AG04449 (cell line): Measurements from ENCODE around the gene THRB.
"Not testable (repeated sequence)": the region's sequence is repeated elsewhere in the genome, so short reads cannot be mapped to it uniquely, and the experiment has no call there.

ENCODE experiments used
- CTCF ChIA-PET: fragments of 350-600 bp; formaldehyde crosslinking; extraction: SDS; loops from one replicate; lab custom pipeline; 2021; ENCODE audit warnings: antibody characterized with exemption; lab: Yijun Ruan, JAX
- POLR2A ChIA-PET: fragments of 400-600, 350-600 bp; formaldehyde crosslinking; extraction: SDS; loops from one replicate; lab custom pipeline; 2020; ENCODE audit warnings: antibody characterized with exemption, inconsistent platforms; lab: Yijun Ruan, JAX
- DNase-seq: peaks from one replicate; pipeline ENCODE4 v3.0.0-alpha.2; 2010; ENCODE audit warnings: low read depth, low spot score
- H3K4me3 ChIP-seq: 2 replicates; pipeline ENCODE4 v1.5.1; 2011; ENCODE audit warnings: low read depth, mild to moderate bottlenecking, control low read depth, low read length
- CTCF ChIP-seq: IDR thresholded peaks from one replicate; pipeline ENCODE4 v1.5.1; 2011; ENCODE audit warnings: mild to moderate bottlenecking, moderate library complexity, low read length, control low read depth, inconsistent platforms; ENCODE audit not compliant: insufficient read depth; ENCODE audit errors: missing control alignments

Gene THRB

DNA sequence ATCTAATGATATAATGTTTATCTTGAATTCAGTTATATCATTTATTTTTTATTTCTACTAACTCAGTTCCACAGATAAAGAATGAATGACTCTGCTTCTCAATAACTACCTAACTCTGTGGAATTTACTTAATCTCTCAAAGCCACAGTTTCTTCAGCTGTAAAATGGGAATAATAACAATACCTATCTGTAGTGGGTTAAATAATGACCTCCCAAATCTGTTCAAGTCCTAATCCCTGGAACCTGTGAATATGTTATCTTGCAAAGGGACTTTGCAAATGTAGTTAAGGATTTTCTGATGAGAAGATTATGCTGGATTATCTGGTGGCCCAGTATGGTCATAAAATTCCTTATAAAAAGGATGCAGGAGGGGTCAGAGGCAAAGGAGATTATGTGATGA is 61.7 kb downstream of the THRB start:
- POLR2A ChIA-PET = no interaction called here
- no peak for TF ChIP-seq CTCF
- CTCF ChIA-PET = no interaction called here
- DNase-seq = no peak
- H3K4me3 ChIP-seq = no peak overlapping the region

GRCh38 chr3:24428481-24428880 is 66.2 kb downstream of the THRB start:
- DNase-seq = no peak
- no peak for TF ChIP-seq CTCF
- POLR2A ChIA-PET = no interaction called here
- CTCF ChIA-PET = no interaction called here
- no peak overlapping the region for H3K4me3 ChIP-seq

DNA sequence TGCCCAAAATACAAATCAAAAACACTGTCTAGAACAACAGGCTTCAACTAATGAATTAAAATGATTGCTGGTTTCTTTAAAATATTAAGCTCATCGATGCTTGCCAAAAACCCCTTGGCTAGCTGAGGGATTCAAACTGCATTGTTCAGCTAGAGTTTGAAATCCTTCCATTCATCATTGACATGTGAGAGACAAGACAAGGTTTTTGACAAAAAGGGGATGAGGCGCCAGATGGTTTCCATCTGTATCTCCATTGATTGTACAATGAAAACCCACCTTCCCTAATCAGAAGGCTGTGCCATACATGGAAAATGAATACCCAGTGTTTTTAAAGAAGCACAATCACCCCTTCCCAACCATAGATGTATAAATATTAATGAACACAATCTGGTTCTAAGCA is 67.8 kb downstream of the THRB start:
- H3K4me3 ChIP-seq = no peak overlapping the region
- no peak for DNase-seq
- ChIA-PET POLR2A (no interaction called here), CTCF (no interaction called here)
- TF ChIP-seq CTCF = no peak

- H3K4me3 ChIP-seq, CTCF ChIA-PET, POLR2A ChIA-PET, DNase-seq: not testable (repeated sequence)
Observed at GRCh38 chr3:24420829-24421228, 73.8 kb downstream of the THRB start.

- no peak overlapping the region for H3K4me3 ChIP-seq
- POLR2A ChIA-PET = no interaction called here
- DNase-seq = no peak
- CTCF ChIA-PET = no interaction called here
- TF ChIP-seq CTCF = no peak
Observed at GRCh38 chr3:24420224-24420623, 74.4 kb downstream of the THRB start.

DNA sequence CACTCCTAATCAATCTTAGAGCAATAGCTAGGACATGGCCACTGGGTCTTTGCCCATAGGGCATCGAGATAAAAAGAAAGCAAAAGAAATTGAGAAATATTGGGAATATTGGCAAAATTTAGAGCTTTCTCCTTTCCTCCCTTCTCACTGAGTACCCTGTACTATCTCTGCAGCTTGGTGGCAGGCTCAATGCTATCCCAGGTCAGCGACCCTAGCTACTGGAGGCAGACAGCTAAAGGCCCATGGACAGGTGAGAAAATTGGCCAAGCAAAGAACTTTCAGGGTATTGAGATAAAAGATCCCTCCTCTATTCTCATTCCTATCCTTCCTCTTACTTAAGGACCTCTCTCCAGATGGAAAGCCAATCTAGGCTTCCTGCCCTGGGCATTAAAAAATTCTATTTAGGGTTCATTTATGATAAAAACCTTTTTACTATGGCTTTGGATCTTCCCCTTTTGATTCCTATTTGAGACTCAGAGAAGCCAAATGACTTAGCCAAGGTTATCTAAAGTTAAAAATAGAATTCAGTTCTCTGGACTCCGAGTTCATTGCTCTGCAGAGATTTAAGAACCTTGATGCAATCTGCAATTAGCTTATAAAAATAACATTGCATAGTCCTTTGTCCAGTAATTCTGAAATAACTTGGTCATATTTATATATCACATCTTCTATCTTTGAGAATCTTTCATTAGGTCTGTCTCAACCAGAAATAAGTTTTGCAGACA is 75.4 kb downstream of the THRB start:
- no peak for TF ChIP-seq CTCF
- ChIA-PET CTCF (no interaction called here), POLR2A (no interaction called here)
- no peak overlapping the region for H3K4me3 ChIP-seq
- no peak for DNase-seq

DNA sequence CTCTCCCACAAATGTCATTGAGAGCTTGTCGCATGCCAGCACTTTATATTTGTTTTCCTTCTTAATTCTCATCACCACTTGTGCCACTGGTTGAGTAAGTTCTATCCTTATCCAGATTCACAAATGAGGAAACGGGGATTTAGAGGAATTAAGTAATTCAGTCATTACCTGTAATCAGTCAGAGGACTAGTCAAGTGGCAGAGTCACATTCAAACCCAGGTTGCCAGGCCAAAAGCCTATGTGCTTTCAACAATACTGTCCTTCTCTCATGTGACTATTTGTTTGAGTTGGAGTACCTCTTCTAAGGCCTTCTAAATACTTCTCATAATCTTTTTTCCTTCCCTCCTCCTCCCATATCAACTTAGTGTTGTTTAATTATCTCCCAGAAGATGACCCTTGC is 76.9 kb downstream of the THRB start:
- CTCF ChIA-PET = no interaction called here

More for the DNA sequence above, 76.9 kb downstream of the THRB start:
- POLR2A ChIA-PET = no interaction called here
- no peak for DNase-seq
- no peak overlapping the region for H3K4me3 ChIP-seq
- no peak for TF ChIP-seq CTCF
